Small intestine (tissue), 7 donors: ENCODE results near the gene UBE2G2. TPM values are rescaled to one million over a fixed set of nuclear protein-coding genes. Genes with fewer than 3 reads are reported as not detected.

Experiments
- DNase-seq, 2 donors: peaks; one replicate each; pipeline versions ENCODE4 v3.0.0 to v3.0.0-alpha.2; 2013
- FAIRE-seq: peaks from 2 replicates; lab custom pipeline; 2012; peaks lifted over from hg19 to GRCh38; lab: Jason Lieb, UNC
- H3K27ac ChIP-seq, 3 donors: one replicate each; pipeline ENCODE4 v1.5.1; 2013; ENCODE audit warnings: low read length in 2 of 3, mild to moderate bottlenecking in 2 of 3, control low read depth in 1 of 3, inconsistent platforms in 1 of 3, low read depth in 1 of 3, moderate library complexity in 1 of 3
- H3K27me3 ChIP-seq, 3 donors: one replicate each; pipeline ENCODE4 v1.6.1; 2013; ENCODE audit warnings: low read length in 3 of 3, inconsistent platforms in 1 of 3; ENCODE audit not compliant: control insufficient read depth in 3 of 3, insufficient read depth in 3 of 3
- H3K36me3 ChIP-seq, 3 donors: one replicate each; pipeline ENCODE4 v1.6.1; 2013; ENCODE audit warnings: low read length in 3 of 3, inconsistent platforms in 1 of 3, low read depth in 1 of 3, mild to moderate bottlenecking in 1 of 3, moderate library complexity in 1 of 3; ENCODE audit not compliant: control insufficient read depth in 3 of 3, insufficient read depth in 2 of 3
- H3K4me1 ChIP-seq, 3 donors: one replicate each; pipeline ENCODE4 v1.6.1; 2013; ENCODE audit warnings: low read length in 2 of 3, inconsistent platforms in 1 of 3, low read depth in 1 of 3, mild to moderate bottlenecking in 1 of 3, moderate library complexity in 1 of 3; ENCODE audit not compliant: control insufficient read depth in 3 of 3, insufficient read depth in 2 of 3
- H3K4me3 ChIP-seq, 3 donors: one replicate each; pipeline ENCODE4 v1.5.1; 2013; ENCODE audit warnings: low read length in 3 of 3, control low read depth in 1 of 3, inconsistent platforms in 1 of 3, low read depth in 1 of 3, mild to moderate bottlenecking in 1 of 3, moderate library complexity in 1 of 3
- H3K9me3 ChIP-seq, 2 donors: one replicate each; pipeline ENCODE4 v1.6.1; 2013; ENCODE audit warnings: low read depth in 1 of 2, low read length in 1 of 2; ENCODE audit not compliant: control insufficient read depth in 2 of 2, insufficient read depth in 1 of 2
- WGBS, 3 donors: extraction: QIAGEN DNeasy Blood & Tissue Kit; methylation state at CpG; one replicate each; pipeline ENCODE4 v1.1.7; 2013; 5-methylcytosine and 5-hydroxymethylcytosine counted together
- polyA plus RNA-seq, 4 donors: library from polyadenylated mRNA; stranded (reverse) in 3 of 4; unstranded in 1 of 4; fragments of 200-250 nt in 3 of 4; fragments of 120-200 nt in 1 of 4; gene quantifications; one replicate each; pipeline versions ENCODE4 v1.2.1 to v1.2.3, GENCODE V29; 2013
- donor health status: healthy with polysubstance abuse.
- donor health status: control.
- donor health status: control.
- donor health status: Bipolar disorder and iron deficiency.
- donor health status: healthy.

The UBE2G2 gene
- polyA plus RNA-seq, 4 donors: 30.0 to 75.4 (median 38.7) TPM

DNA sequence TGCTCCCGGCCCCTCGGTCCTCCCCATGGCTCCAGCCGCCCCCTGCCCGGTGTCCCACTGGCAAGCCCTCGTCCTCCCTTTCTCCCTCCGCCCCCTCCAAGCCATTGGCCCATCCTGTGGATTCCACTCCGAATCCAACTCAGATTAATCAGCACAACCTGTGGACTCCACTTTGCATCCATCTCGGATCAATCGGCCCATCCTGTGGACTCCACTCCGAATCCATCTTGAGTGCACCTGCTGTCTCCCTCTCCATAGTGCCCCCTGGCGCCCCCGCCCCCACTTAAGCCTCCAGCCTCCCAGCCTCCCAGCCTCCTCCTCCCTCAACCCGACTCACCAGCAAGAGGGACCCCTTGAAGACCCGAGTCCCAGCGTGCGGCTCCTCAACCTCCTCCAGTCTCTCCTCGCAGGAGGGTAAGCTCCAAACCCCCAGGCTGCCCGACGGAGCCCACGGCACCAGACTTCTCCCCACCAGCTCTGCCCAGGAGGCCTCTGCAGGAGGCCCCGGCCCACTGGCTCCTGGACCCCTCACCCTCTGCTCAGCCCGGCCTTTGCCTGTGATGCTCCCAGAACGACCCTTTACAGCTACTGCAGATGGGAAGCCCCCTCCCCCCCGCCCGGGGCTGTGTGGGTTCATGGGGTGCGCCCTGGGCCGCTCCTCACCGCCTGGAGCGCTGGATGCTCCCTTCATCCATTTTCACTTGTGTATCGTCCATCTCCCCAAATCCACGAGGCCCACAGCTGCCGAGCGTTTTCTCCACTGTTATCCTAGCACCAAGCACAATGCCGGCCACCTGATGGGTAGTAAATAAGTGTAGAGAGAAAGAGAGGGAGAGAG is 49.6 kb downstream of the UBE2G2 start:
- H3K27ac ChIP-seq: no peak overlapping the region
- no peaks in the 10 kb centered on the region for H3K4me1 ChIP-seq
- 80 to 89% (median 83%) methylated on average over 32 to 34 of the region's 34 CpGs for WGBS, 3 donors
- peaks cover 0 to 14% (median 0%) of the 10 kb centered on the region in 3 donors for H3K27me3 ChIP-seq
- H3K9me3 ChIP-seq: no peaks in the 10 kb centered on the region
- FAIRE-seq: no peak
- H3K4me3 ChIP-seq: no peak overlapping the region
- DNase-seq: no peak
- no peaks in the 10 kb centered on the region for H3K36me3 ChIP-seq

DNA sequence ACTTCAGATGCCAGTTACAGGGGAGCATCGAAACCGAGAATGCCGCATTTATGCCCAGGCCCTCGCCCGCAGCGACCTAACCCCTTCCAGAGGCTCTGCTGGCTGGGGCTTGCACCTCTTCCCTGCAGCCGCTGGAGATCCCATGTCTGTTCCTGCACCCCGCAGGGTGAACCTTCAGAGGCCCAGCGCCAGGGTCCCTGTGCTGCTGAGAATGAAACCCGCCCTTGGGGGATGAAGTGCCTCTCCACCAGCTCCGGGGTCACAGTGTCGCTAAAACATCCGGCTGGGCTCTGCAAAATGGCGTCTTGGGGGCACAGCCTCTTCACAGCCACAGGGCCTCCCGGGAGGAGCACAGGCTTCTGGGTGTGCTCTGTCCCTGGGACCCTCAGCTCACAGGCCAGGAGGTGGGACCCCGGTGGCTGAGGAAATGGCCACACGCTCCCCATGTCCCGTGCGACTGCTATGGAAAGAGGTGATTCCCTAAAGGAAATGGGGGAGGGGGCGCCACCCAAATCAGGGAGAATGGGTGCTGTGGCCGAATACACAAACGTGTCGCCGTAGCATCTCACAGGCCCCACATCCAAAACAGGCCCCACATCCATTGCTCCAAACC is 50.3 kb downstream of the UBE2G2 start:
- H3K9me3 ChIP-seq: no peaks in the 10 kb centered on the region
- FAIRE-seq: no peak
- DNase-seq: no peak
- no peak overlapping the region for H3K4me3 ChIP-seq
- no peak overlapping the region for H3K27ac ChIP-seq
- 82 to 94% (median 93%) methylated on average over 23 to 24 of the region's 24 CpGs for WGBS, 3 donors
- peaks cover 0 to 14% (median 0%) of the 10 kb centered on the region in 3 donors for H3K27me3 ChIP-seq
- no peaks in the 10 kb centered on the region for H3K36me3 ChIP-seq
- H3K4me1 ChIP-seq: no peaks in the 10 kb centered on the region

DNA sequence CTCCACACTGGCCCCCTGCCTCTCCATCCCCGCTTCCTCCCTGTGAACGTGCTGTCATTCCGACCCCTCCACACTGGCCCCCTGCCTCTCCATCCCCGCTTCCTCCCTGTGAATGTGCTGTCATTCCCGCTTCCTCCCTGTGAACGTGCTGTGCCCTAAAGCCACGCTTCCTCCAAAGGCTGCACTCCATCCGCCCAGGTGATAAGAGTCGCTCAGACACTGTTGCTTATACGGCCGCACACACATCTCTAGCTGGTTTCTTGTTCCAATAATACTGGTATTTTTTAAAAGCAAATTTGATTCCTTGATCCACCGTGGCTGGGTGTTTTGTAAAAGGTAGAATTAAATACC is 51.0 kb downstream of the UBE2G2 start:
- Histone ChIP-seq H3K27me3 (peaks cover 0 to 14% (median 0%) of the 10 kb centered on the region in 3 donors), H3K4me3 (no peak overlapping the region), H3K9me3 (no peaks in the 10 kb centered on the region), H3K4me1 (no peaks in the 10 kb centered on the region), H3K27ac (no peak overlapping the region), H3K36me3 (no peaks in the 10 kb centered on the region)
- FAIRE-seq (no peak), DNase-seq (no peak)
- WGBS, 3 donors: 42 to 64% (median 57%) methylated on average over 12 of the region's 12 CpGs

DNA sequence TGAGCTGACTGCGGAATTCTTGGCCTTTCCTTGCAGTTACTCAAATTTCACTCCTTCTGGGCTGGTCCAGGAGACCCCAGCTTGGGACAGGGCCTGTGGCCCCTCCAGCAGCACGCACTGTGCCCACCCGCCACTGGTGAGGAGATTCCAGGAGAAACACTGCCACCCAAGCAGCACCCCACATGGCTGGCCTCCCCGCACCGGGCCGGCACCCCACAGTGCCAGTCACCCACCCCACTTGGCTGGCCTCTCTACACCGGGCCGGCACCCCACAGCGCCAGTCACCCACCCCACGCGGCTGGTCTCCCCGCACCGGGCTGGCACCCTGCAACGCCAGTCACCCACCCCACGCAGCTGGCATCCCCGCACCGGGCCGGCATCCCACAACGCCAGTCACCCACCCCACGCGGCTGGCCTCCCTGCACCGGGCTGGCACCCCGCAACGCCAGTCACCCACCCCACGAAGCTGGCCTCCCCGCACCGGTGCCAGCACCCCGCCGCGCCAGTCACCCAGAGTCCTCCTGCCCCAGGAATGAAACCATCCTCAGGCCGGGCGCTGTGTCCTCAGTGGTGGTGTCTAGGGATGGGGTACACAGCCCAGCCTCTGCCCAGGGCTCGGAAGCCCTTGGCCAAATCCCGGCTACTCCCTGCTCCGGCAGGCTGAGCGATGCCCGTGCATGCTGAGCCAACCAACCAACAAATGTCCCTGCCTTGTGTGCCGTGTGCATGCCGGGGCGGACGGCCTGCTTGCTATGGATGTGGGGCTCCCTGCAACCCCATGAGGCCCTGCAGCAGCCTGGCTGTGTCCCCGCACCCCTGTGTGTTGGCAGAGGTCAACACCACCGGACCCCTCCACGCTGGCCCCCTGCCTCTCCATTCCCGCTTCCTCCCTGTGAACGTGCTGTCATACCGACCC is 51.6 kb downstream of the UBE2G2 start:
- Histone ChIP-seq H3K9me3 (no peaks in the 10 kb centered on the region), H3K4me3 (no peak overlapping the region), H3K4me1 (no peaks in the 10 kb centered on the region), H3K27ac (no peak overlapping the region), H3K27me3 (peaks cover 0 to 14% (median 0%) of the 10 kb centered on the region in 3 donors), H3K36me3 (no peaks in the 10 kb centered on the region)
- FAIRE-seq (no peak), DNase-seq (no peak)
- 85 to 89% (median 86%) methylated on average over 45 to 47 of the region's 47 CpGs for WGBS, 3 donors

DNA sequence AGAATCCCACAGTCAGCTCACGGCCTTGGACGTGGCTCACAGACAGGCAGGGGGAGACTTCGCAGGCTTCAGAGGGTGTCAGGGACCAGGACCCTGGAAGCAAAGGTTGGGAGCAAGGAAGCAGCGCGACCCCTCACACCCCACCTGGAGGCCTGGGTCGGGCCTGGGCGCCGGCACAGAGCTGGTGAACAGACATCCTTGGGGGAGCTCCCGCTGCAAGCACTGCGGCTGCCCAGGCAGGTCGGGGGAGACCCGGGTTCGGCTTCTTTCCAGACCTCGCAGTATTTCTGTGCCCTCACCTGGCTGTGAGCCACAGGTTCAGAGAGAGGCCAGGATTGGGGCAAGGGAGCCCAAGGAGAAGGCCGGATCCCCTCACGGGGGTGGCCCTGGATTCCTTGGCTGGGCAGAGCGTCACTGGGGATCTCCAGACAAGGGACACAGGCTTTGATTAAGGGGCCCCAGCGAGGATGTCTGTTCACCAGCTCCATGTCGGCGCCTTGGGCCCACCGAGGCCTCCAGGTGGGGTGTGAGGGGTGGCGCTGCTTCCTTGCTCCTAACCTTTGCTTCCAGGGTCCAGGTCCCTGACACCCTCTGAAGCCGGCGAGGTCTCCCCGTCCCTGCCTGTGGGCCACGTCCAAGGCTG is 52.4 kb downstream of the UBE2G2 start:
- WGBS, 3 donors: 66 to 73% (median 69%) methylated on average over 21 to 26 of the region's 26 CpGs
- H3K27me3 ChIP-seq: peaks cover 0 to 14% (median 0%) of the 10 kb centered on the region in 3 donors

DNA sequence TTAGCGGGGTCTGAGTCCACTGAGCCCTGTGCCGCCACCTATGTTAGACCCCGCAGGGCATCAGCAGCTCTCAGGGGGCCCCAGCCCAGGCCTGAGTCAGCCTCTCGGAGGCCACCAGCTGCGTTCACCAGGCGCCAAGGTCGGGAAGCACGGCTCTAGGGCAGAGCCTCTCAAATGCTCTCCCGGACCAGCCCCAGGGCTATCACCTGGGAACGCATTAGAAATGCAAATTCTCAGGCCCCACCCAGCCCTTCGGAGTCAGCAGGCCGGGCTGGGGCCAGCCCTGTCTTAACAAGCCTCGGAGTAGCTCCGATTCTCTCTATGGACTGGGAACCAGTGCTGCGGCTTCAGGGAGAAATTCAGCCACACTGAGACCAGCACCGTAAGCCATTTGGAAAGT is 53.0 kb downstream of the UBE2G2 start:
- no peak for FAIRE-seq
- 43 to 44% (median 43%) methylated on average over 16 of the region's 16 CpGs for WGBS, 3 donors

More for the DNA sequence above, 52.4 kb downstream of the UBE2G2 start:
- Histone ChIP-seq H3K36me3 (no peaks in the 10 kb centered on the region), H3K27ac (no peak overlapping the region), H3K4me1 (no peaks in the 10 kb centered on the region), H3K4me3 (no peak overlapping the region), H3K9me3 (no peaks in the 10 kb centered on the region)
- DNase-seq (no peak), FAIRE-seq (no peak)

DNA sequence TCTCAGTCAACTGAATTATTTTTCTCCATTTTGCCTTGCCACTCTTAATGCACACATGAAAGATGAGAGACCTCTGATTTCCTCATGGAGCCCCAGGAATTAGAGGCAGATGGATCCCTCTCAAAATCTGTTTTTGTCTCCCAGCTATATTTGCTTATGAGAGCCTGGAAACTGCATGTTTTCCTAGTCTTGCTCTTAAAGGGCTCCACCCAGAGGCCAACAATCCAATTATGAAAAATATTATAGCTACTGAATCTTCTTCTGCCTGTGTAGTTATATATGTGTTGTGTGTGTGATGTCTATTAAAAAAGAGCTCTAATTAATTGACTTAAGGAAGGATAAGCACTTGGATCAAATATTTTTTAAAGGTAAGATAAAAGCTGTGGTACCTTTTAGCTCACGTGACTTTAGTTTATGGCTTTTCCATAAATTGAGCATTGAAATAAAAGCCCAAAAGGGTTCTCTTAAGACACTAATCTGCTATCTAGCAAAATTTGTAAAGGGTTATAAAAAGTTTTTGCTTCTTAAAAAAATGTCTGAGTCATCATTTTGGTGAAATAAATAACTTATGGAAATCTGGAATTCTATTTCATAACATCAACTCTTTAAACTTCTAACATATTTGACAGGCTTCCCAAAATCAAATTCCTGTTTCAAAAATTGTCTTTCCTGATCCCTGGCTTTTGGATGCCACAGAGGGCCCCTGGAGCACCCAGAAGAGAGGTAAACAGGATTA is 59.0 kb downstream of the UBE2G2 start:
- H3K27me3 ChIP-seq: peaks cover 0 to 2% (median 0%) of the 10 kb centered on the region in 3 donors
- no peaks in the 10 kb centered on the region for H3K36me3 ChIP-seq
- H3K4me3 ChIP-seq: no peak overlapping the region
- DNase-seq (peak in 1 of 2 donors; percentile 38), FAIRE-seq (no peak)
- no peak overlapping the region for H3K27ac ChIP-seq
- no peaks in the 10 kb centered on the region for H3K4me1 ChIP-seq
- WGBS, 3 donors: 45 to 83% (median 66%) methylated on average over 1 of the region's 1 CpG
- peaks cover 0 to 22% of the 10 kb centered on the region in 2 donors for H3K9me3 ChIP-seq

More for the DNA sequence above, 53.0 kb downstream of the UBE2G2 start:
- Histone ChIP-seq H3K27me3 (peaks cover 0 to 14% (median 0%) of the 10 kb centered on the region in 3 donors), H3K9me3 (no peaks in the 10 kb centered on the region), H3K4me3 (no peak overlapping the region), H3K36me3 (no peaks in the 10 kb centered on the region), H3K27ac (no peak overlapping the region), H3K4me1 (no peaks in the 10 kb centered on the region)
- no peak for DNase-seq
